SK-N-SH treated with all-trans-retinoic acid at 6 μM for 48 hours (cell line): ENCODE results near the gene HMX1.

Source experiments
- ATAC-seq: fragments of 200-7000 bp; cut with Tn5 transposase; 3 replicates; pipeline ENCODE4 v1.9.1; 2020; ENCODE audit warnings: mild to moderate bottlenecking, moderate library complexity
- ARNTL ChIP-seq: fragments of 450-650 bp; formaldehyde crosslinking; IDR thresholded peaks from 2 replicates; pipeline ENCODE4 v1.5.0; 2020; ENCODE audit warnings: low read depth, mild to moderate bottlenecking, moderate library complexity, borderline replicate concordance
- BACH2 ChIP-seq: fragments of 250-450 bp; sonication (Bioruptor Pico); IDR thresholded peaks from 2 replicates; pipeline ENCODE4 v1.9.0; 2021; ENCODE audit warnings: mild to moderate bottlenecking, borderline replicate concordance
- CSDC2 ChIP-seq: fragments of 250-450 bp; sonication (Bioruptor Pico); IDR thresholded peaks from 2 replicates; pipeline ENCODE4 v1.5.0; 2020; ENCODE audit warnings: mild to moderate bottlenecking, moderate library complexity
- ESRRG ChIP-seq: fragments of 250-450 bp; sonication (Bioruptor Pico); IDR thresholded peaks from 2 replicates; pipeline ENCODE4 v1.6.1; 2021; ENCODE audit warnings: mild to moderate bottlenecking
- GLIS3 ChIP-seq: fragments of 250-450 bp; sonication (Bioruptor Pico); IDR thresholded peaks from 2 replicates; pipeline ENCODE4 v1.5.0; 2020; ENCODE audit warnings: mild to moderate bottlenecking, moderate library complexity
- ISL1 ChIP-seq: fragments of 250-450 bp; sonication (Bioruptor Pico); IDR thresholded peaks from 2 replicates; pipeline ENCODE4 v2.1.2; 2022; ENCODE audit warnings: mild to moderate bottlenecking, moderate library complexity
- OSR1 ChIP-seq: fragments of 250-450 bp; sonication (Bioruptor Pico); IDR thresholded peaks from 2 replicates; pipeline ENCODE4 v1.8.0; 2022; ENCODE audit warnings: moderate library complexity, mild to moderate bottlenecking, inconsistent platforms
- PPARA ChIP-seq: fragments of 250-450 bp; sonication (Bioruptor Pico); IDR thresholded peaks from 2 replicates; pipeline ENCODE4 v1.5.0; 2020; ENCODE audit warnings: mild to moderate bottlenecking, borderline replicate concordance
- RARB ChIP-seq: fragments of 250-450 bp; sonication (Bioruptor Pico); IDR thresholded peaks from 2 replicates; pipeline ENCODE4 v1.8.0; 2021; ENCODE audit warnings: mild to moderate bottlenecking, moderate library complexity
- SNAI2 ChIP-seq: fragments of 250-450 bp; sonication (Bioruptor Pico); IDR thresholded peaks from 2 replicates; pipeline ENCODE4 v1.5.0; 2020; ENCODE audit warnings: mild to moderate bottlenecking, moderate library complexity
- TCF4 ChIP-seq: fragments of 250-450 bp; sonication (Bioruptor Pico); IDR thresholded peaks from 2 replicates; pipeline ENCODE4 v1.8.0; 2021; ENCODE audit warnings: mild to moderate bottlenecking, moderate library complexity, borderline replicate concordance
- TOX ChIP-seq: fragments of 250-450 bp; sonication (Bioruptor Pico); IDR thresholded peaks from 2 replicates; pipeline ENCODE4 v1.8.0; 2021; ENCODE audit warnings: mild to moderate bottlenecking, moderate library complexity, borderline replicate concordance
- ZC3H10 ChIP-seq: fragments of 250-450 bp; sonication (Bioruptor Pico); IDR thresholded peaks from 2 replicates; pipeline ENCODE4 v1.5.1; 2021; ENCODE audit warnings: mild to moderate bottlenecking, moderate library complexity
- ZFP3 ChIP-seq: fragments of 250-450 bp; sonication (Bioruptor Pico); IDR thresholded peaks from 2 replicates; pipeline ENCODE4 v1.5.0; 2020; ENCODE audit warnings: mild to moderate bottlenecking, moderate library complexity
- ZFP30 ChIP-seq: fragments of 450-650 bp; formaldehyde crosslinking; IDR thresholded peaks from 2 replicates; pipeline ENCODE4 v1.5.0; 2022; ENCODE audit warnings: mild to moderate bottlenecking, moderate library complexity
- ZNF565 ChIP-seq: fragments of 450-650 bp; formaldehyde crosslinking; conservative IDR thresholded peaks from 2 replicates; pipeline ENCODE4 v1.5.0; 2020; ENCODE audit warnings: low read depth, mild to moderate bottlenecking, moderate library complexity
- ZNF70 ChIP-seq: fragments of 450-650 bp; formaldehyde crosslinking; IDR thresholded peaks from 2 replicates; pipeline ENCODE4 v1.5.0; 2020; ENCODE audit warnings: mild to moderate bottlenecking, moderate library complexity
- ZNF8 ChIP-seq: fragments of 450-650 bp; formaldehyde crosslinking; IDR thresholded peaks from 2 replicates; pipeline ENCODE4 v1.5.0; 2020; ENCODE audit warnings: mild to moderate bottlenecking, moderate library complexity
- TF ChIP-seq, protein P1 (sequence below): fragments of 250-450 bp; sonication (Bioruptor Pico); IDR thresholded peaks from 2 replicates; pipeline ENCODE4 v1.8.0; 2021; ENCODE audit warnings: low read depth, mild to moderate bottlenecking, moderate library complexity, borderline replicate concordance
- TF ChIP-seq, protein P2 (sequence below): fragments of 250-450 bp; sonication (Bioruptor Pico); IDR thresholded peaks from 2 replicates; pipeline ENCODE4 v1.5.0; 2020; ENCODE audit warnings: mild to moderate bottlenecking, moderate library complexity
- TF ChIP-seq, protein P3 (sequence below): fragments of 250-450 bp; sonication (Bioruptor Pico); IDR thresholded peaks from 2 replicates; pipeline ENCODE4 v1.5.1; 2021; ENCODE audit warnings: mild to moderate bottlenecking, moderate library complexity
- TF ChIP-seq, protein P4 (sequence below): fragments of 250-450 bp; sonication (Bioruptor Pico); IDR thresholded peaks from 2 replicates; pipeline ENCODE4 v1.8.0; 2020; ENCODE audit warnings: mild to moderate bottlenecking, moderate library complexity, borderline replicate concordance
- TF ChIP-seq, protein P5 (sequence below): fragments of 250-450 bp; sonication (Bioruptor Pico); IDR thresholded peaks from 2 replicates; pipeline ENCODE4 v1.5.1; 2020; ENCODE audit warnings: low read depth, mild to moderate bottlenecking, moderate library complexity

HMX1 gene

DNA sequence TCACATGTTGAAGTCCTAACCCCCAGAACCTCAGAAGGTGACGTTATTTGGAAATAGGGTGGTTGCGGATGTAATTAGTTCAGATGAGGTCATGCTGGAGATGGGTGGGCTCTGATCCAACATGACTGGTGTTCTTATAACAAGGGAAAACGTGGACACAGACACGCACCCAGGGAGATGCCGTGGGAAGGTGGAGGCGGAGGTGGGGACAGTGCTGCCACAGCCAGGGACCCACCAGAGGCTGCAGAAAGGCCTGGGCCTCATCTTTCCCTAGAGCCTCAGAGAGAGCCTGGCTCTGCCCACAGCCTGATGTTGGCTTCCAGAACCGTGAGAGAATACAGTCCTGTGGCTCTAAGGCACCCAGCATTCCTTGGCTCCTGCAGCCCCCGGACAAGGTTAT is 7.9 kb upstream of the HMX1 start:
- ATAC-seq = no peak
- TF ChIP-seq, protein P1, sequence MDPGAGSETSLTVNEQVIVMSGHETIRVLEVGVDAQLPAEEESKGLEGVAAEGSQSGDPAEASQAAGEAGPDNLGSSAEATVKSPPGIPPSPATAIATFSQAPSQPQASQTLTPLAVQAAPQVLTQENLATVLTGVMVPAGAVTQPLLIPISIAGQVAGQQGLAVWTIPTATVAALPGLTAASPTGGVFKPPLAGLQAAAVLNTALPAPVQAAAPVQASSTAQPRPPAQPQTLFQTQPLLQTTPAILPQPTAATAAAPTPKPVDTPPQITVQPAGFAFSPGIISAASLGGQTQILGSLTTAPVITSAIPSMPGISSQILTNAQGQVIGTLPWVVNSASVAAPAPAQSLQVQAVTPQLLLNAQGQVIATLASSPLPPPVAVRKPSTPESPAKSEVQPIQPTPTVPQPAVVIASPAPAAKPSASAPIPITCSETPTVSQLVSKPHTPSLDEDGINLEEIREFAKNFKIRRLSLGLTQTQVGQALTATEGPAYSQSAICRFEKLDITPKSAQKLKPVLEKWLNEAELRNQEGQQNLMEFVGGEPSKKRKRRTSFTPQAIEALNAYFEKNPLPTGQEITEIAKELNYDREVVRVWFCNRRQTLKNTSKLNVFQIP (CRISPR knock-in tag) = no peak
- TF ChIP-seq ESRRG (CRISPR knock-in tag) (no peak), SNAI2 (CRISPR knock-in tag) (no peak), RARB (no peak), CSDC2 (CRISPR knock-in tag) (no peak), ISL1 (CRISPR knock-in tag) (no peak), TCF4 (no peak), ZFP3 (CRISPR knock-in tag) (no peak), OSR1 (CRISPR knock-in tag) (no peak), ZNF8 (CRISPR knock-in tag) (no peak), ARNTL (CRISPR knock-in tag) (no peak), ZC3H10 (CRISPR knock-in tag) (no peak), ZNF70 (CRISPR knock-in tag) (no peak), PPARA (CRISPR knock-in tag) (no peak), ZFP30 (CRISPR knock-in tag) (no peak), ZNF565 (no peak), GLIS3 (CRISPR knock-in tag) (no peak)
- TF ChIP-seq, protein P2, sequence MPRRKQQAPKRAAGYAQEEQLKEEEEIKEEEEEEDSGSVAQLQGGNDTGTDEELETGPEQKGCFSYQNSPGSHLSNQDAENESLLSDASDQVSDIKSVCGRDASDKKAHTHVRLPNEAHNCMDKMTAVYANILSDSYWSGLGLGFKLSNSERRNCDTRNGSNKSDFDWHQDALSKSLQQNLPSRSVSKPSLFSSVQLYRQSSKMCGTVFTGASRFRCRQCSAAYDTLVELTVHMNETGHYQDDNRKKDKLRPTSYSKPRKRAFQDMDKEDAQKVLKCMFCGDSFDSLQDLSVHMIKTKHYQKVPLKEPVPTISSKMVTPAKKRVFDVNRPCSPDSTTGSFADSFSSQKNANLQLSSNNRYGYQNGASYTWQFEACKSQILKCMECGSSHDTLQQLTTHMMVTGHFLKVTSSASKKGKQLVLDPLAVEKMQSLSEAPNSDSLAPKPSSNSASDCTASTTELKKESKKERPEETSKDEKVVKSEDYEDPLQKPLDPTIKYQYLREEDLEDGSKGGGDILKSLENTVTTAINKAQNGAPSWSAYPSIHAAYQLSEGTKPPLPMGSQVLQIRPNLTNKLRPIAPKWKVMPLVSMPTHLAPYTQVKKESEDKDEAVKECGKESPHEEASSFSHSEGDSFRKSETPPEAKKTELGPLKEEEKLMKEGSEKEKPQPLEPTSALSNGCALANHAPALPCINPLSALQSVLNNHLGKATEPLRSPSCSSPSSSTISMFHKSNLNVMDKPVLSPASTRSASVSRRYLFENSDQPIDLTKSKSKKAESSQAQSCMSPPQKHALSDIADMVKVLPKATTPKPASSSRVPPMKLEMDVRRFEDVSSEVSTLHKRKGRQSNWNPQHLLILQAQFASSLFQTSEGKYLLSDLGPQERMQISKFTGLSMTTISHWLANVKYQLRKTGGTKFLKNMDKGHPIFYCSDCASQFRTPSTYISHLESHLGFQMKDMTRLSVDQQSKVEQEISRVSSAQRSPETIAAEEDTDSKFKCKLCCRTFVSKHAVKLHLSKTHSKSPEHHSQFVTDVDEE (CRISPR knock-in tag) = no peak
- TF ChIP-seq, protein P3, sequence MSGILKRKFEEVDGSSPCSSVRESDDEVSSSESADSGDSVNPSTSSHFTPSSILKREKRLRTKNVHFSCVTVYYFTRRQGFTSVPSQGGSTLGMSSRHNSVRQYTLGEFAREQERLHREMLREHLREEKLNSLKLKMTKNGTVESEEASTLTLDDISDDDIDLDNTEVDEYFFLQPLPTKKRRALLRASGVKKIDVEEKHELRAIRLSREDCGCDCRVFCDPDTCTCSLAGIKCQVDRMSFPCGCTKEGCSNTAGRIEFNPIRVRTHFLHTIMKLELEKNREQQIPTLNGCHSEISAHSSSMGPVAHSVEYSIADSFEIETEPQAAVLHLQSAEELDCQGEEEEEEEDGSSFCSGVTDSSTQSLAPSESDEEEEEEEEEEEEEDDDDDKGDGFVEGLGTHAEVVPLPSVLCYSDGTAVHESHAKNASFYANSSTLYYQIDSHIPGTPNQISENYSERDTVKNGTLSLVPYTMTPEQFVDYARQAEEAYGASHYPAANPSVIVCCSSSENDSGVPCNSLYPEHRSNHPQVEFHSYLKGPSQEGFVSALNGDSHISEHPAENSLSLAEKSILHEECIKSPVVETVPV (CRISPR knock-in tag) = no peak
- TF ChIP-seq, all 23 proteins: peak for 0

DNA sequence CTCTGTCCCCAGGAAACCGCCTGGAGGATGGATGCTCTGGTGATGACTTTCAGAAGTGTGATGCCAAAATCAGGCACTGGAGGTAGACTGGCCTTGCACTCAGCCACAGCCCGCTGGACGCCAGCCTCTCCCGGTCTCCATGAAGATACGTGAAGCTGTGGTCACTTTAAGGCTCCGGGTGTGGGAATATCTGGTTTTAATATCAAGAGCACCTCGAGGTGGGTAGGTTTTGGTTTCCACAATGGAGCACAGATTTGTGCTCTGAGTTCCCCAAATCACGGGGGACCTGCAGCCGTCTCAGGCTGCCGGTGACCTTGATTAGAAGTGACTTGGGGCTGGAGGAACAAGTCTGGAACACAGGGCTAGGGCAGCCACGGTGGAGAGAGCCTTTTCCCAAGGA is 6.8 kb upstream of the HMX1 start:
- ATAC-seq = no peak
- TF ChIP-seq, protein P1 (CRISPR knock-in tag) = no peak
- TF ChIP-seq OSR1 (CRISPR knock-in tag) (no peak), SNAI2 (CRISPR knock-in tag) (no peak), ZNF8 (CRISPR knock-in tag) (no peak), TOX (no peak), BACH2 (CRISPR knock-in tag) (no peak), ISL1 (CRISPR knock-in tag) (no peak), CSDC2 (CRISPR knock-in tag) (no peak), ESRRG (CRISPR knock-in tag) (no peak), ARNTL (CRISPR knock-in tag) (no peak)
- TF ChIP-seq, protein P3 (CRISPR knock-in tag) = no peak
- TF ChIP-seq, protein P4, sequence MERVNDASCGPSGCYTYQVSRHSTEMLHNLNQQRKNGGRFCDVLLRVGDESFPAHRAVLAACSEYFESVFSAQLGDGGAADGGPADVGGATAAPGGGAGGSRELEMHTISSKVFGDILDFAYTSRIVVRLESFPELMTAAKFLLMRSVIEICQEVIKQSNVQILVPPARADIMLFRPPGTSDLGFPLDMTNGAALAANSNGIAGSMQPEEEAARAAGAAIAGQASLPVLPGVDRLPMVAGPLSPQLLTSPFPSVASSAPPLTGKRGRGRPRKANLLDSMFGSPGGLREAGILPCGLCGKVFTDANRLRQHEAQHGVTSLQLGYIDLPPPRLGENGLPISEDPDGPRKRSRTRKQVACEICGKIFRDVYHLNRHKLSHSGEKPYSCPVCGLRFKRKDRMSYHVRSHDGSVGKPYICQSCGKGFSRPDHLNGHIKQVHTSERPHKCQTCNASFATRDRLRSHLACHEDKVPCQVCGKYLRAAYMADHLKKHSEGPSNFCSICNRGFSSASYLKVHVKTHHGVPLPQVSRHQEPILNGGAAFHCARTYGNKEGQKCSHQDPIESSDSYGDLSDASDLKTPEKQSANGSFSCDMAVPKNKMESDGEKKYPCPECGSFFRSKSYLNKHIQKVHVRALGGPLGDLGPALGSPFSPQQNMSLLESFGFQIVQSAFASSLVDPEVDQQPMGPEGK = no peak
- TF ChIP-seq, protein P2 (CRISPR knock-in tag) = no peak
- TF ChIP-seq, protein P5, sequence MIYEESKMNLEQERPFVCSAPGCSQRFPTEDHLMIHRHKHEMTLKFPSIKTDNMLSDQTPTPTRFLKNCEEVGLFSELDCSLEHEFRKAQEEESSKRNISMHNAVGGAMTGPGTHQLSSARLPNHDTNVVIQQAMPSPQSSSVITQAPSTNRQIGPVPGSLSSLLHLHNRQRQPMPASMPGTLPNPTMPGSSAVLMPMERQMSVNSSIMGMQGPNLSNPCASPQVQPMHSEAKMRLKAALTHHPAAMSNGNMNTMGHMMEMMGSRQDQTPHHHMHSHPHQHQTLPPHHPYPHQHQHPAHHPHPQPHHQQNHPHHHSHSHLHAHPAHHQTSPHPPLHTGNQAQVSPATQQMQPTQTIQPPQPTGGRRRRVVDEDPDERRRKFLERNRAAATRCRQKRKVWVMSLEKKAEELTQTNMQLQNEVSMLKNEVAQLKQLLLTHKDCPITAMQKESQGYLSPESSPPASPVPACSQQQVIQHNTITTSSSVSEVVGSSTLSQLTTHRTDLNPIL (CRISPR knock-in tag) = no peak
- TF ChIP-seq, all 23 proteins: peak for 0
